MM.1S (cell line): ENCODE measurements around the gene MOB3B.

Experiments used
- DNase-seq: peaks from one replicate; pipeline ENCODE4 v3.0.0-alpha.2; 2015
- H2AFZ ChIP-seq: fragments of 300-600 bp; sonication (generic); 2 replicates; pipeline ENCODE4 v1.6.0; 2016; ENCODE audit warnings: antibody characterized with exemption, low read length
- H3F3A ChIP-seq: fragments of 300-600 bp; sonication (generic); 2 replicates; pipeline ENCODE4 v1.6.1; 2016; ENCODE audit warnings: mild to moderate bottlenecking, antibody characterized with exemption, low read length, moderate library complexity, mixed read lengths; ENCODE audit not compliant: insufficient read depth
- H3K27ac ChIP-seq: fragments of 300-600 bp; sonication (generic); 2 replicates; pipeline ENCODE4 v1.5.1; 2016; ENCODE audit warnings: mild to moderate bottlenecking, low read length
- H3K27me3 ChIP-seq: fragments of 300-600 bp; sonication (generic); replicated peaks from 2 replicates; pipeline ENCODE4 v1.6.0; 2016; ENCODE audit warnings: low read length; ENCODE audit not compliant: insufficient read depth
- H3K36me3 ChIP-seq: fragments of 300-600 bp; sonication (generic); replicated peaks from 2 replicates; pipeline ENCODE4 v1.6.1; 2016; ENCODE audit warnings: mild to moderate bottlenecking, low read length, mixed read lengths; ENCODE audit not compliant: insufficient read depth
- H3K4me1 ChIP-seq: fragments of 300-600 bp; sonication (generic); 2 replicates; pipeline ENCODE4 v1.6.1; 2016; ENCODE audit warnings: low read length, mixed read lengths
- H3K4me2 ChIP-seq: fragments of 300-600 bp; sonication (generic); 2 replicates; pipeline ENCODE4 v1.6.0; 2016; ENCODE audit warnings: low read depth, low read length
- H3K4me3 ChIP-seq: fragments of 300-600 bp; sonication (generic); 2 replicates; pipeline ENCODE4 v1.5.1; 2016; ENCODE audit warnings: low read length, mixed read lengths
- H3K79me2 ChIP-seq: fragments of 300-600 bp; sonication (generic); 2 replicates; pipeline ENCODE4 v1.6.1; 2016; ENCODE audit warnings: mixed run types, low read length, mixed read lengths
- H3K9ac ChIP-seq: fragments of 300-600 bp; sonication (generic); 2 replicates; pipeline ENCODE4 v1.6.1; 2016; ENCODE audit warnings: low read length, mixed read lengths
- H3K9me2 ChIP-seq: fragments of 300-600 bp; sonication (generic); replicated peaks from 2 replicates; pipeline ENCODE4 v1.6.1; 2016; ENCODE audit warnings: mild to moderate bottlenecking, low read length, mixed read lengths; ENCODE audit not compliant: insufficient read depth
- H3K9me3 ChIP-seq: fragments of 300-600 bp; sonication (generic); replicated peaks from 2 replicates; pipeline ENCODE4 v1.6.1; 2016; ENCODE audit warnings: mild to moderate bottlenecking, low read length, mixed read lengths; ENCODE audit not compliant: insufficient read depth
- H4K20me1 ChIP-seq: fragments of 300-600 bp; sonication (generic); 2 replicates; pipeline ENCODE4 v1.6.1; 2016; ENCODE audit warnings: mild to moderate bottlenecking, low read length, moderate library complexity, mixed read lengths; ENCODE audit not compliant: insufficient read depth
- CTCF ChIP-seq: fragments of 300-600 bp; sonication (generic); IDR thresholded peaks from 2 replicates; pipeline ENCODE4 v1.5.1; 2016; ENCODE audit warnings: antibody characterized with exemption, low read length, mixed read lengths
- EZH2 ChIP-seq: fragments of 300-600 bp; sonication (generic); optimal IDR thresholded peaks from 2 replicates; pipeline ENCODE3; 2017; ENCODE audit warnings: low read depth, mild to moderate bottlenecking, antibody characterized with exemption, low read length, mixed read lengths
- EZH2phosphoT487 ChIP-seq: fragments of 300-600 bp; sonication (generic); IDR thresholded peaks from 2 replicates; pipeline ENCODE4 v1.6.1; 2018; ENCODE audit warnings: antibody characterized with exemption, low read length

MOB3B gene

GRCh38 chr9:27564670-27565069 lies 35.1 kb upstream of the MOB3B start:
- H3K36me3 ChIP-seq = no peaks in the 10 kb centered on the region
- H3K9me3 ChIP-seq = no peaks in the 10 kb centered on the region
- H4K20me1 ChIP-seq = no peaks in the 10 kb centered on the region
- no peak overlapping the region for H3K4me3 ChIP-seq
- no peaks in the 10 kb centered on the region for H3F3A ChIP-seq
- H3K4me1 ChIP-seq = no peaks in the 10 kb centered on the region
- no peak overlapping the region for H3K27ac ChIP-seq
- TF ChIP-seq EZH2 (no peak), EZH2phosphoT487 (no peak), CTCF (no peak)
- no peak overlapping the region for H2AFZ ChIP-seq
- no peaks in the 10 kb centered on the region for H3K27me3 ChIP-seq
- H3K9ac ChIP-seq = no peak overlapping the region
- H3K79me2 ChIP-seq = no peaks in the 10 kb centered on the region
- no peak overlapping the region for H3K4me2 ChIP-seq
- no peak for DNase-seq
- no peaks in the 10 kb centered on the region for H3K9me2 ChIP-seq

- DNase-seq = no peak
- Histone ChIP-seq H3K9me3 (no peaks in the 10 kb centered on the region), H3K9ac (no peak overlapping the region), H3K79me2 (no peaks in the 10 kb centered on the region), H3K4me3 (no peak overlapping the region), H3K27ac (no peak overlapping the region), H2AFZ (no peak overlapping the region), H4K20me1 (no peaks in the 10 kb centered on the region), H3K4me1 (no peaks in the 10 kb centered on the region), H3K36me3 (no peaks in the 10 kb centered on the region), H3K9me2 (no peaks in the 10 kb centered on the region), H3K27me3 (no peaks in the 10 kb centered on the region), H3F3A (no peaks in the 10 kb centered on the region), H3K4me2 (no peak overlapping the region)
- TF ChIP-seq EZH2phosphoT487 (no peak), EZH2 (no peak), CTCF (no peak)
Observed at GRCh38 chr9:27563738-27564430, 34.3 kb upstream of the MOB3B start.

GRCh38 chr9:27561685-27562084 lies 32.1 kb upstream of the MOB3B start:
- H3K4me2 ChIP-seq = no peak overlapping the region
- no peaks in the 10 kb centered on the region for H3K36me3 ChIP-seq
- TF ChIP-seq CTCF (no peak), EZH2 (no peak), EZH2phosphoT487 (no peak)
- H4K20me1 ChIP-seq = no peaks in the 10 kb centered on the region
- H3K9me3 ChIP-seq = no peaks in the 10 kb centered on the region
- no peak overlapping the region for H3K27ac ChIP-seq
- no peak overlapping the region for H3K4me3 ChIP-seq
- DNase-seq = no peak
- no peak overlapping the region for H2AFZ ChIP-seq
- no peak overlapping the region for H3K9ac ChIP-seq
- H3K79me2 ChIP-seq = no peaks in the 10 kb centered on the region
- H3K4me1 ChIP-seq = no peaks in the 10 kb centered on the region
- no peaks in the 10 kb centered on the region for H3K27me3 ChIP-seq
- H3K9me2 ChIP-seq = no peaks in the 10 kb centered on the region
- no peaks in the 10 kb centered on the region for H3F3A ChIP-seq
